DMS53 (cell line): ENCODE data around the gene ADRA2B.
A peak's percentile ranks its signal among the peaks of the same experiment; 100 is the strongest.
"Not testable (repeated sequence)": the region's sequence is repeated elsewhere in the genome, so short reads cannot be mapped to it uniquely, and the experiment has no call there.

ENCODE experiments used
- DNase-seq: peaks from one replicate; lab custom pipeline; 2025; lab: John Stamatoyannopoulos, UW

Gene ADRA2B

DNA sequence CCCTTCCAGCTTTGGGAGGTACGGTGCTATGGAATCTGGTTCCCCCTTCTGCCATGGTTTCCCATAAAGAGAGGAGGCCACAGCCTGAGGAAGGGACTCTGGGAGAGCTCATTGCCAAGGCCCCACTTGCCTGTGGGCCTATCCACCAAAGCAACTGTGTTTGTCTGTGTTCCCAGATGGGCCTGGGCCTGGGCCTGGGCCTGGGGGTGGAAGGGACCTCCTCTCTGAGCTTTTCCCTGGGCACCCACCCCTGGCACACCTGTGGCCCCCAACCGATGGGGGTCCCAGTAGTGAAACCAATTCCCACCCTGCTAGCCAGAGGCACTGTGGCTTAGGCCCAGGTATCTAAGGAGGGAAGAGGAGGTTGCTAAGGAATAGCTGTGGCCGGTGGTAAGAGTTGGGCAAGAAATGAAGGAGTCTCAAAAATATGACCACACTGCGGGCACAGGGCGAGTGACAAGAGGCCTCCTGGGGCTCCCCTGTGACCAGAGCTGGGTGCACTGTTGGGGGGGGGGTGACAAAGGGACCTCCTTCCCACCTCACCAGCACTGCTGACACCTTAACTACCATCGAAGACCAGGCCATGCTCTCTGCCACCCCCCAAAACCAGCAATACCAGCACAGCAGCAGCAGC, 33.8 kb upstream of the ADRA2B start:
- no peak for DNase-seq

DNA sequence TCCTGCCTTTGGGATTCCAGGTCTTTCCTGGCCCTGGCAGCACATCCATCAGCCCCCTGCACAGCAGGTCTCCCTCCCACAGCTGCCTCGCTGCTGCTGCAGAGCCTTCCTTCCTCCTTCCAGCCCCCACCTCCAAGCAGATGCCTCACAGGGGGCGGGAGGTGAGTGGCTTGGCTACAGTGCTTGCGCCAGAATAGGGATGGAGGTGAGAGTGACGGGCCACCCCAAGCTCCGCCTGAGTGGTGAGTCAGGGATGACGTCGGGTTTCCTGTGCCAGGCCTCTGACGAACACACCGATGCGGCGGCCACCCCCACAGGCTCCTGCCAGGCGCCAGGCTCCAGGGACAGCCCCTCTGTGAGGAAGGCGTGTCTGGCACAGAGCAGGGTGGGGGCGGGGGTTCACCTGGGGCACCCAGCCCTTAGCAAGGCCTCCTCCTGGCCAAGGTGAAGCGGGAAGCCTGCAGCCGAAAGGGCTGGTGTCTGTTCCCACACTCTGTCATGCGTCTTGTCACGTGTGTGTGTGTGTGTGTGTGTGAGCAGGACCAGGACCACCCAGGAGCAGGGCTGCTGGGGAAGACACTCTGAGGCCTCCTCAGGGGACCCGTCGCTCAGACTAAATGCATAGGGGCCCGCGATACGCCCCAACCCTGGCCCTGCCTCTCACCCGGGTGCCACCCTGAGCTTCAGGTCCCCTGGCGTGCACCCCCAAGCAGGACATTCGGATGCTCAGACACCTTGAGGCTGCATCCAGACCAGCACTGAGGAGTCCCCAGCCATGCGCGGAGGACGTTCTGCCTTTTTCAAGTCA, 32.2 kb upstream of the ADRA2B start:
- DNase-seq: peak; percentile 95

DNA sequence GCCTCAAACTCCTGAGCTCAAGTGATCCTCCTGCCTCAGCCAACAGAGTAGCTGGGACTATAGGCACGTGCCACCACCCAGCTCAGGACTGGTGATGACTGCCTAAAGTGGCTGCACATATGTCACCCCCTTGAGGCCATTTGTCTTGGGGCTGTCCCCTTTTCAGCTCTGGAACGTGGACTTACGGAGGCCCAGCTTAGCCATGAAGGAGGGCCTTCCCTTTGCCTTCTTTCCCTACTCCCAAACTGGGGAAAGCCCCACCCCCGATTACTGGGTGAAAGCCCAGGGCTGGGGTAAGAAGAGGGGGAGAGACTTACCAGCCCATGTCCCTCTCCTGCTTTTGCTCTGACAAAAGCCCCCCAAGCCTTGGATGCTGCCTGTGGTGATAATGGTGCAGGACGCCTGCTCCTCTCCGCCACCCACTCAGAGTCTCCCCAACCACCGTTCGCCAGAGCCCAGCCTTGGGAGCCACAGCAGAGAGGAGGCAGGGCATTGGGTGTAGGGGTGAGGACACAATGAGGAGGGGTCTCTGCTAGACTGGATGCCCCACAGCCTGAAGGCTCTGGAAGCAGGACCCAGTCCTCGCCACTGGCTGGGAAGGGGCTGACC, 31.3 kb upstream of the ADRA2B start:
- DNase-seq: no peak

DNA sequence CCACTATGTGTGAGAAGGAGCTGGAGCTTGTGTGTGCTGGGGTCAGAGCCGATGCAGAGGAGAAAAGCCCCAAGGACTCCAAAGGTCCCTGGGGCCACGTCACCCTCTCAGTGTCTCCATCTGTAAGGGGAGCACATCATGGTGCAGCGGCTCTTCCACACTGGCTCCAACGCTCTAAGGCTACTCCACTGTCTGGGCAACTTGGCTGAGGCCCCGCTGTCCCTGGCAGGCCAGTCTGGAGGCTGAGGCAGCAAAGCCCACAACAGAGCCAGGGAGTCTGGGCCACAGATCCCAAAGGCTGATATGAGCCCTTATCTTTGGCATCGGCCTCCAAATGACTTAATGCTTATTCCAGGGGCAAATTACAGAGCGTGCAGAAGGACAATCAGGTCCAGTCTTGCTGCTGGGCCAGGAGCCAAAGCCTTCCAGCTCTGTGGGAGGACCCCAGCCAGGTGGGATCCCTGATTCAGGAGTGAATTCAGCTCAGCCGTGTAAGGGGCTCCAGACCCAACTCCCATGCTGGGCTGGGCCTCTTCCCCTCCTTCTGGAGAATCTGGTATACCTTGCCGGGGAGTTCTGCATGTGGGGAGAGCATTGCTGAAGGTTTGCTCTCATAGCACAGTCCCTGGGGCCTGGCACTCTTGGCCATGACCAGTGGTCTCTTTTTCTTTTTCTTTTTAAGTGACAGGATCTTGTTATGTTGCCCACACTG, 30.7 kb upstream of the ADRA2B start:
- DNase-seq: no peak

DNA sequence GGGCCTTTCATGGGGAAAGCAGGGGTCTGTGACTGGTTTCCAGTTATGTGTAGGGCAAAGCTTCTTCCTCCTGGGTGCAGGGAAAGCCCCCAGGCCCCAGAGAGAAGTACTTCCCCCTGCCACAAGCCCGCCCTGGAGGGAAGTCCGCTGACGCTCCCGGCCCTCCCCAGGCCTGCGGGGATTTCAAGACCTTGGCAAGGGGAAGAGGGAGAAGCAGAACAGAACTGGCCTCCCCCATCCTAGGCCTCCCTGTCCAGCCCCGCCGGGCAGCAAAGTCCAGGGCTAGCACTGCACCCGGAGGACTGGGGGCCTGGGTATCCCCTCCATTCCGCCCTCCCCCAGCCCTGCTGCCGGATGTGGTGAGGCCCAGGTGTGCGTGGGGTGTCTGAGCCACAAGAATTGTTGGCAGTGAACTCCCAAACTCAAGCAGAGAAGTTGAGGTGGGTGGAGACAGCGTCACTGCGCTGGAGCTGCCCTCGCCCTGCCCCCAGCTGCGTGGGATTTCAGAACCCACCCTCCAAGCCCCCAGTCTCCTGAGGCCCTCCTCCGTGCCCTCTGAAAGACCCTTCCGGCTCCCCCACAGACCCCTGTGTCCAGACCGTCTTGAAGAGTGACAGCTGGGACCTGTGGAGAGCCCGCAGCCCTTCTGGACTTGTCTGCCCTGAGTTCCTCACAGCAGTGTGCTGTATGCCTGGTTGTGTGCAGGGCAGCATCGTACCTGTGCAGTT, 29.9 kb upstream of the ADRA2B start:
- DNase-seq: peak; percentile 41

DNA sequence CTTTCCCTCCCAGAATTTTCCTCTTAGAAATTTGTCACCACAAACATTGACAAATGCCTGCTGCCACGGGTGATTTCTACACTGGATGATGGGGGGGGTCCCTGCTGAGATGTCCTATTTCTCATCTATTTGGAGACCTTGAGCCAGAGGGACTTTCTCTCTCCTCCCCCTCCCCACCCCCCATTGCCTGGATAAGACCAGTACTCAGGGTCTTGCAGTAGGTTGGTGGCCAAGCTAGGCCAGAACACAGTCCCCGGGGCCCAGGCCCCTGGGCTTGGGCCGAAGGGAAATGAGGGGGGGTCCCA, 29.4 kb upstream of the ADRA2B start:
- DNase-seq: no peak

DNA sequence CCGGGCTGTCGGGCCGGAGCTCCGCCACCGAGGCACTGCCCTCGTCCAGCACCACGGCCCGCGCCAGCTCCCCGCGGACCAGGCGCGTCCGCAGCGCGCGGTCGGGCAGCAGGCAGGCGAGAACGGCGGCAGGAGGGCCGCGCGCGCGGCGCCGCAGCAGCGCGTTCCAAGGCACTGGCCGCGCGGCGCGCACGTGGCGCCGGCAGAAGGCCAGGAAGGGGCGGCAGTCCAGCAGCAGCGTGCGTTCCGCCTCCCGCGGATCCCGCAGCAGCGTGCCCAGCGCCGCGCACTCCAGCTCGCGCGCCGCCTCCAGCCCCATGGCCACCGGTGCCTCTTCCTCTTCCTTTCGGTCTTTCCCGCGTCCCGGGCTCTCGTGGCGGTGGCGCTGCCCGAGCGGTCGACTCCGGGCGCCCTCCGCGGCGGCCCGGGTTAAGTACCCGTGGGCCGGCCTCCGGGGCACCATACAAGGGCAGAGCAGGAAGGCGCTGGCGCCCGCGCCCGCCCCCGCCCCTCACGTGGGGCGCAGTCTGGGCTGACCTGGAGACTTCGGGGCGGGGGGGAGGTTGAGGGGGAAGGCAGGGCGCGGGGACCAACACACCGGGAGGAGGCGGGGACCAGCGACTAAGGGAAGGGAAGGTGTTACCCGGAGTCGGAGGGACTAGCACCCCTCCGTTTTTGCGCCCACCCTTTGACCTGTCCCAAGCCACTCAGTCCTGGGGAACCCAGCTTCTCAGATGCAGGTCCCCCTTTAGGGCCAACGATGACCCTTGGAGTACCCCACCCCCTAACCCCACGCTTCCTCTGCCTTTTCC, 28.9 kb upstream of the ADRA2B start, which contains the start of gene DUSP2:
TSS of gene DUSP2 (minus strand) at position 405 of the 812 bp plus-strand sequence. CDS start at position 319, 86 bp downstream.
- DNase-seq: peak; percentile 97

DNA sequence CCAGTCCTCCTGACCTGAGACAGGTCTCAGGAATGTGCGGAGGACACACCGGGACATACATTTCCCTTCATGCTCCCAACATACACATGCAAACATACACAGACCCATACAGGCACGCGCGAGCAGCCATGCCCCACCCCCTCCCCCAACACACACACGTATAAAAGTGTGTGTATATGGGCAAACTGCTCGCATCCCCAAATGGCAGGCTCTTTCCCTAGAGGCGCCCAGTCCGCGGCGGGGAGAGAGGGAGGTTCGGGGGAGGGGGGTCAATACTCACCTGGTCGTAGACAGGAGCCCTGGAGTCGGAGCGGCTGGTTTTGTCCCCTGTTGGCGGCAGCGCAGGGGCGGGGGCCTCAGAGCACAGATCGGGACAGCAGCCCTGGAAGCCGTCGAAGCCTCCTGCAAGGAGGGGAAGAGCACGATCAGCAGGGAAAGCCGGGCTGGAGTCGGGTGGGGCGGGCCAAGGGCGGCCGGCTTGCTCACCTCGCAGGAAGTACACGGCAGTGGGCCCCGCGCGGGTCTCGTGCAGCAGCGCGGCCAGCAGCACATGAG, 28.2 kb upstream of the ADRA2B start:
- DNase-seq: peak; percentile 92

DNA sequence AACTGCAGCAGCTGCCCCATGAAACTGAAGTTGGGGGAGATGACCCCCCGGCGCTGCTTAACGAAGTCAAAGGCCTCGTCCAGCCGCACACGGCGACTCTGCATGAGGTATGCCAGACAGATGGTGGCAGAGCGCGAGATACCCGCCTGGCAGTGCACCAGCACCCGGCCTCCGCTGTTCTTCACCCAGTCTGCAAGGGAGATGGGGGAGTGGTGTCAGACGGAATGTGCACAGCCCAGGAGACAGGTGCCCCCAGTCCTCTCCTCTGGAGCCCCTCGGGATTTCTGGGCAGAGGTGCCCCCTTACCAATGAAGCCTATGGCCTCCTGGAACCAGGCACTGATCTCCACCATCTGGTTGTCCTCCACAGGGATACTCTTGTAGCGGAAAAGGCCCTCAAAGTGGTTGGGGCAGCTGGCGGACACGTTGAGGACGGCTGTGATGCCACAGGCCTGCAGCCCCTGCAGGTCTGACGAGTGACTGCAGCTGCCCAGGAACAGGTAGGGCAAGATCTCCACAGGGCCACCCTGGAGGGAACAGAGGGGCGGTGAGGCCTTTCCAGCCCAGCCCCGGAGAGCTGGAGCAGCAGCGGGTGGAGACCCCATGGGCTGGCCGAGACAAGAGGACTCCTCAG, 27.6 kb upstream of the ADRA2B start:
- DNase-seq: peak; percentile 92

DNA sequence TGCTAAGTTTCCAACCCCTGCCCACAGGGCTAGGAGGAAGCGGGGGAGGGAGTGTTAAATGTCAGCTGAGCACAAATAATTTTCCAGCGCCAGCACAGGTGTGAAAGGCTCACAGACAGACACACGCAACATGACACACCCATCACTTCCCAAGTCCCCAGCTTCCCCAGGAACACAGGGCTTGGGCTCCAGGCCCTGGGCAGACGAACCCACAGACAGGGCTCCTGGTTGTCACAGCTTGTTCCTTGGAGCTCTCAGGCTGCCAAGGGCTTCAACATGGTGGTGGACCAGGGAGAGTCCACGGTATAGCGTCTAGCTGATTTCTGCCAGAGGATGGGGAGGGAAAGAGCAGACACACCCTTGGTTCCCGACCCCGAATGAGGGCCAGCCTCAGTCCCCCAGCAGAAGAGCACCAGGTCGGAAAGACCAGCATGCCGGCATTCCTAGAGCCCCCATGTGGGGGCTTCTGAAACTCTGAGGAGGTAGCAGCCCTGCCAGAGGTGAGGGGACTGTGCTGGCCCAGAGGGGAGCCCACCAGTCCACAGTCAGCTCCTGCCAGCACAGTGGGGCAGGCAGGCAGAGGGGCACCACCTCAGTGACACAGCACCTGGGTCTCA, 27.0 kb upstream of the ADRA2B start:
- no peak for DNase-seq

DNA sequence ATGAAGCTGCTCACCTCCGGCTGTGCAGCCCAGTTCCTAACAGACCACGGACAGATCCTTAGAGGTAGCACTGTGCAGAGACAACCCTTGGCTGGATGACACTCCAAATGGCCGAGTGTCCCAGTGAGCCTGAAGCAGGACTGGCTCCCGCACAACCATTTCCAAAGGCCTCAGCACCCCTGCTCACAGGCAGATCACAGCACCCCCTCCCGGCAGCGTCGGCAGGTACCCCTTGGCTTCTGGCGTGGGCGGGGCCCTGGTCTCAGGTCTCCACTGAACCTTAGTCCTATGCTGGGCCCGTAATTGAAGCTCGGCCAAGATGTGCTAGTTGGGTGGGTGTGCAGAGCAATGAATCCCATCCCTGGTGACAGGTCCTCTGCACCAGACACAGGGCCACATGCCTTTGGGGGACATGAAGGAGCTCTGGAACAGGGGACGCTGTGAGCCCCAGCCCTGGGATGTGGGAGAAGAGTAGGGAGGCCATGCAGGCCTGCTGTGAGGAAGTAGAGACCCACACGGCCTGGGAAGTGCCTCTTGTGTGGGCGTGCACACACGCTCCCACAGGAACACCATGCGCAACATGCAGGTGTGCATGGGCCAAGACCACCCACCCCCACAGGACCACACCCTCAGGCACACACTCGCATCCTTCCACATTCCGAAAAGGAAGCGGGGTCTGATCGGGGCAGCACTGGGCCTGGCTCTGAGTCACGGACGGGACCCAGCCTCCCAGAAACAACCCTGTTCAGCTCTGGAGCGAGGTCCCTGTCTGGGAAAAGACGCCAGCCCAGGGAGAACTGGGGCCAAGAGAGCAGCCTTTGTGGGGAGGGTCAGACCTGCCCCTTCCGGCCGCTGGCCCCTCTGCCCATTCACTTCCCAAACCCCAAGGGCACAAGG, 26.1 kb upstream of the ADRA2B start:
- no peak for DNase-seq

DNA sequence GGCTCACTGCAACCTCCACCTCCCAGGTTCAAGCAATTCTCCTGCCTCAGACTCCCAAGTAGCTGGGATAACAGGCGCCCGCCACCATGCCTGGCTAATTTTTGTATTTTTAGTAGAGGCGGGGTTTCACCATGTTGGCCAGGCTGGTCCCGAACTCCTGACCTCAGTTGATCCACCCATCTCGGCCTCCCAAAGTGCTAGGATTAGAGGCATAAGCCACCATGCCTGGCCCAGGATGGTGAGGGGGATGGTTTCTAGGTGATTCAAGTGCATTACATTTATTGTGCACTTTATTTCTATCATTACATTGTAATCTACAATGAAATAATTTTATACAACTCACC, 25.2 kb upstream of the ADRA2B start:
- DNase-seq: not testable (repeated sequence)

DNA sequence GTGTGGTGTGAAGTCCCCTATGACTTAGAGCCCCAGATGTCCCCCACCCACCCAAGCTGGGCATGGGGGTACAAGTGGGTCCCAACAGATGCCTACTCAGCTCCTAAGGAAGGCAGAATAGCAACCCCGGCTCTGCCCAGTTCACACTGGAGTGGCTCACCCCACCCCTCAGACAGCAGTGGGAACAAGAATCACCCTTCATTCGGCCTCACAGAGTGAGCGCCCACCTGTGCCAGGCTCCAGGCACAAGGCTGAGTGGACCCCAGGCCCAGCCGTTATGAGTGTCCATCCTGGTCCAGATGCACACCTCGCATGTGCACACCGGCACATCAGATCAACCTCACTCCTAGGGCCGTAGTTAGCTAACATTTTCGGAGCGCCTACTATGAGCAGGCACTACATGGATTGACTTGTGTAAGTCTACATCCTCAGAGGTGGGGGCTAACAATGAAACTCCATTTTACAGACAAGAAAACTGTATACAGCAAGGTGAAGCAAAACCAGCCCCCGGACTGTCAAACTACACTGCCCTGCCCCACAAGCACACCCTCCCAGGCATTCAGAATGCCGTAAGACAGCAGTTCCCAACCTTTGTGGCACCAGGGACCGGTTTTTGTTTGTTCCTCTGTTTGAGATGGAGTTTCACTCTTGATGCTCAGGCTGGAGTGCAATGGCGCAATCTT, 24.7 kb upstream of the ADRA2B start:
- no peak for DNase-seq

DNA sequence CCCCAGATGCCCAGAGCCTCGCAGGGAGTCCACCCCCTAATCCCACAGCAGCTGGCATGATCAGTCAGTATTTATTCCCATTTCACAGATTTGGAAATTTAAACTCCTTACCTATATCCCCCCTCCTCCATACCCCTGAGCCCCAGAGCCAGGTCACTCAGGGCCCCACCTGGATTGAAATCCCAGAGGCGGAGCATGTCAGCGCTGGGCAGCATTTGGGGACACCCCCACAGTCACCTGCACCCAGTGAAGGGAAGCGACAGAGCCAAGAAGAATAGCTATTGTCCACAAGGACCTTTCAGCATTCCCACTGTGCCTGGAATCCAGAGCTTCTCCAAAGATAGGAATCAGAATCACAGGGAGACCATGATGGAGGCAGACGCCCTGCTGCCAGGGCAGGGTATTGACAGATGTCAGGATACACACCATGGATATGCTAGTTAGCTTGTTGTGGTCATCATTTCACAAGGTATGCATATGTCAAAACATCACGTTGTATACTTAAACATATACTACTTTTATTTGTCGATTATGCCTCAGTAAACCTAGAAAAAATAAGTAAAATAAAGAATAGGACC, 22.9 kb upstream of the ADRA2B start:
- peak; percentile 44 for DNase-seq

DNA sequence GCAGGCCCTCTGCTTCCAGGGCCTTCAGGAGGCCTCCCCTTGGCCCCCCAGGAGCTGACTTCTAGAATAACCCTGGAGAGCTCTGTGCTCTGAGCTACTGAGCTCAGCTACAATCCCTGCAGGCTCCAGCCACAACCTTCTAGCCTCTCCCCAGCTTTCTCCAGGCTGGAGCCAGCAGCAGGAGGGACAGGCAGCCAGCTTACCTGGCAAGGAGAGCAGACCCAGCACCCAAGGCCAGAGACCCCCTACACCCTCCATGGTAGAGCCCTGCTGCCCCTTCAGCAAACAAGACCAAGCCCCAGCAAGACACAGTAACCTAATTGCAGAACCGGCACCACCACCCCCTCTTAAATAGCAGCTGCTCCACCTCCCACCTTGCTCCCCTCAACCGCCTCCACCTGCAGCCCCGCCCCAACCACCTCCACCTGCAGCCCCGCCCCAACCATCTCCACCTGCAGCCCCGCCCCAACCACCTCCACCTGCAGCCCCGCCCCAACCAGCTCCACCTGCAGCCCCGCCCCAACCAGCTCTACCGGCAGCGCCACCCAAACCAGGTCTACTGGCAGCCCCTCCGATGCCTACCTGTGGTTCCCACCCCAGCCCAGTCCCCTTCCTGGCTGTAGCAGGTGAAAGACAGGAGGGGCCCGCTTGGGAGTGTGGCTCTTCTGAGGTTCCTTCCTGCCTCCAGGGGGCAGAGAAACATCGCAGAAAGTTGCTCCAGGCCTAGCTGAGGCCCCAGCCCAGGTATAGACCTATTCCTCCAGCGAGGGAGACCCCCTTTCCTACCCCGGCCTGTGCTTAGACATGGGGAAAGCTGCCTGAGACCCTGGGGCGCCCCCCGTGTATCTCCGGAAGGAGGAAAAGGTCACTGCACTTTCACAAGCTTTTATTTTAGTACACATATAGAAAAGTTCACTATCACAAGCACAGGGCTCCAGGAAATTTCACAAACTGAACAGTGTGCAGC, 22.1 kb upstream of the ADRA2B start, which contains the start of gene ASTL:
TSS of gene ASTL (minus strand) at position 324 of the 967 bp plus-strand sequence. CDS start at position 258, 66 bp downstream.
- peak; percentile 90 for DNase-seq

DNA sequence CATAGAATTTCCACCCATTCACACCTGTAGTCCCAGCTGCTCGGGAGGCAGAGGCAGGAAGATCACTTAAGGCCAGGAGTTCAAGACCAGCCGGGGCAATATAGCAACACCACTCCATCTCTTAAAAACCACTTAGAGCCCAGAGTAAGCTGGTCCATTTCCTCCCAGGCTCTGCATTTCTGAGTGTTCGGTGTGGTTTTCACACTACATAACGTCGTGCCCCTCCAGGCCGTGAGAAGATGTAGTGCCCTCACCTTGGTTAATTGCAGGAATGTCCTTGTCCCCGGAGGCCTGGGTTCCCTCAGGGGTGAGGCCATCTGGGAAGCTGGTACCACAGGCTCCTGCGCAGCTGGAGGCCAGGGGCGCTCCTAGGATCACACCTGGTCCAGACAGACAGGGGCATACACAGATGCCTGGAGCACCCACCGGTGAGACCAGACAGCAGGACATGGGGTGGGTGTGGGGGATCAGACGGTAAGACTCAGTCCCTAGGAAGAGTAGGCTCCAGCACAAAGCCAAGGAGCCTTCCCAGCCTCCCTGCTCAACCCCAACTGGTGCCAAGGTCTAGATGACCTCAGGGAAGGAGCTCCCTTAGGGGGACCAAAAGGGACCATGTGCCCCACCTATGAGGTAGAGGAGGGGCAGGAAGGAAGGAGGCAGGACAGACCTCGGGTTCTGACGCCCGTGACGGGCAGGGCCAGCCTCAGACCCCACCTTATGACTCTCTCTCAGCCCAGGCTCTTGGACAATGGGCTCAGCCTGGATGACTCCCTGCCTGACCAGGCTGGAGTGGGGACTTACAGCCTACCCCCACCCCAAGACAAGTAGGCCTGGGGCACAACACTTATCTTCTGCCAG, 21.2 kb upstream of the ADRA2B start:
- DNase-seq: no peak
